SIG-M5 (cell line): ENCODE data around the gene ILF3.
"Not testable (repeated sequence)": the region's sequence is repeated elsewhere in the genome, so short reads cannot be mapped to it uniquely, and the experiment has no call there.

ENCODE experiments used
- DNase-seq: peaks from one replicate; lab custom pipeline; 2025; lab: John Stamatoyannopoulos, UW

The ILF3 gene

DNA sequence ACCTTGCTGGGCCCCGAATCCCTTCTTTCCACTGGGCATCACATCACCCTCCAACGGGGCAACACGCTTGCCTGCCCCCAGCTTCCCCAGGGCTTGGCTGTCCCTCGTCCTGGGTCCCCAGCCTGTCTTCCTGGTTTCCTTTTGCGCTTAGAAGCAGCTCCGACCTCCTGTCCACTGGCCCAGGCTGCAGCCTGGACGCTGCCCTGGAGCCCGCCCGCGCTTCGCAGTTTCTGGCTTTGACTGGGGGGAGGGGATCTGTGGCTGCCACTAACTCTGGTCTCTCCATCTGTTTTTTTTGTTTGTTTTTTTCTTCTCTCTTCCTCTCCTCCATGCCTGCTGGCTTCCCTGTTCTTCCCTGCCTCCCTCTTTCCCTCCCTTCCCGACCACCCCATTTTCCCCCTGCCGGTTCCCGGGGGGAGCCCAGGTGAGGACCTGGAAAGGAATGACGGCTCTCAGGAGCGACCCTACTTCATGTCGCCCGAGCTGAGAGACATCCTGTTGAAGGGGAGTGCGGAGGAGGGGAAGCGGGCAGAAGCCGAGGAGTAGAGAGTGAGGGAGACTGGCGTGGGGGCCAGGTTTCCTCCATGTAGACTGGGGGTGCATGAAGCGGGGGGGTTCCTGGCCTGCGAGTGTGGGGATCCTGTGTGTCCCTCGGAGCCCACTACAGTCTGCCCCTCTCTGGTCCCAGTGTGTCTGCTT is 11.5 kb upstream of the ILF3 start:
- no peak for DNase-seq

DNA sequence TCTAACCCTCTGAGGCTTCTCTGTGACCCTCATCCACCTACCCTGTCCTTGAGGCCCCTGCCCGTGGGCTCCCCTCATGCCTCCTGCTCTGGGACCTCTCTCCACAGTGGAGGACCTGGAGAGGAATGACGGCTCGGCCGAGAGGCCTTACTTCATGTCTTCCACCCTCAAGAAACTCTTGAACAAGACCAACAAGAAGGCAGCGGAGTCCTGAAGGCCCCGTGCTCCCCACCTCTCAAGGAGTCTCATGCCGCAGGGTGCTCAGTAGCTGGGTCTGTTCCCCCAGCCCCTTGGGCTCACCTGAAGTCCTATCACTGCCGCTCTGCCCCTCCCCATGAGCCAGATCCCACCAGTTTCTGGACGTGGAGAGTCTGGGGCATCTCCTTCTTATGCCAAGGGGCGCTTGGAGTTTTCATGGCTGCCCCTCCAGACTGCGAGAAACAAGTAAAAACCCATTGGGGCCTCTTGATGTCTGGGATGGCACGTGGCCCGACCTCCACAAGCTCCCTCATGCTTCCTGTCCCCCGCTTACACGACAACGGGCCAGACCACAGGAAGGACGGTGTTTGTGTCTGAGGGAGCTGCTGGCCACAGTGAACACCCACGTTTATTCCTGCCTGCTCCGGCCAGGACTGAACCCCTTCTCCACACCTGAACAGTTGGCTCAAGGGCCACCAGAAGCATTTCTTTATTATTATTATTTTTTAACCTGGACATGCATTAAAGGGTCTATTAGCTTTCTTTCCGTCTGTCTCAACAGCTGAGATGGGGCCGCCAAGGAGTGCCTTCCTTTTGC is 10.8 kb upstream of the ILF3 start:
- no peak for DNase-seq

DNA sequence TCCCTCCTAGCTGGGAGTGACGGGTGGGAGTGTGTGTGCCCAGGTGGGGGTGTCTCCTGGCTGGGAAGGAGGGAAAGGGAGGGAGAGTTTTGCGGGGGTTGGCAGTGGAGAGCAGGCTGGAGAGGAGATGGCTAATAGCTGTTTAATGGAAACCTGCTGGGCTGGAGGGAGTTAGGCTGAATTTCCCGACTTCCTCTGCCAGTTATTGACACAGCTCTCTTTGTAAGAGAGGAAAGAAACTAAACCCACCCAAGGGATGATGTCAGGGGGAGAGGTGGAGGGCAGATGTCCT is 10.2 kb upstream of the ILF3 start:
- no peak for DNase-seq

DNA sequence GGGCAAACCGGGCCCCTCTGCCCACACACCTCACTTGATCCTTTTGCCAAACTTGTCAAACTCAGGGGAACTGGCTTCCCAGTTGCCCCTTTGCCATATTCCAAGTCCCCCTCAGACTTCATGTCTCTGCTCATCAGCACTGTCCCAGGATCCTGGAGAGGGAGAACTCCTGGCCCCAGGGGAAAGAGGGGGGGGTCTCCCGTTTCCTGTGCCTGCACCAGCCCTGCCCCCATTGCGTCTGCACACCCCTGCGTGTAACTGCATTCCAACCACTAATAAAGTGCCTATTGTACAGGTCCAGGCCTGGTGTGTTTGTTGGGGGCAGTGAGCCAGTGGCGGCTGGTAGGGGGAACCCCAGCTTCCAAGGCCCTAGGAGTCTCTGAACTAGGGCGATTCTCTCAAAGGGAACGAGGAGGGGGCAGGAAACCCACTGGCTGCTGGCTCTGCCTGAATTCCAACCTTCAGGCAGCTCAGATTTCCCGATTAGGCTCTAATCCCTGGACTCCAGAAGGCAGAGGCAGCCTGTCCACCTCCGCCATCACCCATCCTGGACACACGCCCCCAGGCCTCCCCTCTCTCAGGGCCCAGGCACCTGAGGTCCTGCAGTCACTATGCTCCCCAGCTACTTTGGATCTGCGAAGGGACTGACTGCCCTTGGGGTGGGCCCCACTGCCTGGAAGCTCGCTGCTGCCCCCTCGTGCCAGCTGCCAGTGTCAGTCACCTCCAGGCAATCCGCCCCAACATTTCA is 9.7 kb upstream of the ILF3 start:
- DNase-seq = no peak

DNA sequence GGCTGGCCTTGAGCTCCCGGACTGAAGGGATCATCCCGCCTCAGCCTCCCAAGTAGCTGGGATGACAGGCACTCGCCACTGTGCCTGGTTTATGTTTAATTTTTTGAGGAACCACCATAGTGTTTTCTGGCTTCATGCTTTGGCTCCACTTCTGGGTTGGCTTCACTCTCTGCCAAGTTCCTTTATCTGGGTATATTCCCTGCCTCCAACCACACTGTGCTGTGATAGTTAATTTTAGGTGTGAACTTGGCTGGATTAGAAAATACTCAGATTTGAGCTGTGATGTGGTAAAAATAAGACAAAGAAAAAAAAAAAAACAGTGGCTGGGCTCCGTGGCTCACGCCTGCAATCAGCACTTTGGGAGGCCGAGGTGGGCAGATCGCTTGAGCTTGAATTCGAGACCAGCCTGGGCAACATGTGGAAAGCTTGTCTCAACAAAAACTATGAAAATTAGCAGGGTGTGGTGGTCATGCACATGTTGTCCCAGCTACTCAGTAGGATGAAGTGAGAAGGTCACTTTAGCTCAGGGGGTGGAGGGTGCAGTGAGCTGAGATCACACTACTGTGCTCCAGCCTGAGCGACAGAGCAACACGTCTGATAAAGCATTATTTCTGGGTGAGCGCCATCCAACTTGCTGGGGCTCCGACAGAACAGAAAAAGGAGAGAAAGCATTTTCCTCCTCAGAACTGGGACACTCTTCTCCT is 7.5 kb upstream of the ILF3 start:
- DNase-seq = no peak

DNA sequence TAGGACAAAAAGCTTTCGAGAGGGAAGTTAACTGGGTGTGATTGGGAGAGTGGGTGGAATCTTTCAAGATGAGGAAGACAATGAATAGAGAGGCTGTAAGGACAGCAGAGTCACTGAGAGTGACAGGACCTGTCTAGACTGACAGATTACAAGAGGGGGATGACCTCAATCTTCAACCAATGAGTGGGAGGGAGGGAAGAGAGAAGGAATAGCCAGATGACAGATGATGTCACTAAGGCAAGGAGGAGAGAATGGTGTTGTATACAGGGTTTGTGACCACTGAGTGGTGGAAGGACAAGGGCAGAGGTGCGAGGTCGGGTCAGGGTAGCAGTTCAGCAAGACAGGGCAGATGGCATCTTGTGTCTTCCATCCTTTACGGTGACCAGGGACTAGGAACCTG is 5.8 kb upstream of the ILF3 start:
- no peak for DNase-seq

DNA sequence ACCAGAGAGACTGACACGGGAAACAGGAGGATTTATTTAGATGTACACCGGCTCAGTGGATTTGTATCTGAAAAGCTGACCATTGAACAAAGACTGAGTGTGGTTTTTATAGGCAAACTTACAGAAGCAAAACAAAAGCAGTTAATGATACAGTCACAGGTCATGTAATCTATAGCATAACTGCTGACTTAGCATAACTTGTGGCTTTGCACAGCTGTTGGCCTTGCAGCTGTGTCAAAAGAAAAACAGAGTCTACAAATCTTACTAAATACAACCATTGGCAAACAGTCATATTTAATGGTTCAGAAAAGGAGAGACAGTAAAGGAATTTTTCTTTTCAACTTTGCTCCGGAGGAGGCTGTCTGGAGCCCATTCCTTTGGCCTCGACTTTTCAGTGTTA is 2.3 kb upstream of the ILF3 start:
- DNase-seq = no peak

DNA sequence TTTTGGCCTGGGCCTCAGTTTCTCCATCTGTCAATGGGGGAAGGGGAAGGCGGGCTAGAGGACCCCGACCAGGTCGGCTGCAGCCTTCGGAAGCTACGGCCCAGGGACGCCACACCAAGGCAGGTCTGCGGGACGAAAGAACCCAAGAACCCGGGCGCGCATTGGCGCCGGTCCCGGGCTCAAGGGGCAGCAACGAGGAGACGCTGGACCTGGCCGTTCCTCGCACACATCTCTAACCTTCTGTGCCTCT is 739 bp upstream of the ILF3 start:
- DNase-seq = no peak

DNA sequence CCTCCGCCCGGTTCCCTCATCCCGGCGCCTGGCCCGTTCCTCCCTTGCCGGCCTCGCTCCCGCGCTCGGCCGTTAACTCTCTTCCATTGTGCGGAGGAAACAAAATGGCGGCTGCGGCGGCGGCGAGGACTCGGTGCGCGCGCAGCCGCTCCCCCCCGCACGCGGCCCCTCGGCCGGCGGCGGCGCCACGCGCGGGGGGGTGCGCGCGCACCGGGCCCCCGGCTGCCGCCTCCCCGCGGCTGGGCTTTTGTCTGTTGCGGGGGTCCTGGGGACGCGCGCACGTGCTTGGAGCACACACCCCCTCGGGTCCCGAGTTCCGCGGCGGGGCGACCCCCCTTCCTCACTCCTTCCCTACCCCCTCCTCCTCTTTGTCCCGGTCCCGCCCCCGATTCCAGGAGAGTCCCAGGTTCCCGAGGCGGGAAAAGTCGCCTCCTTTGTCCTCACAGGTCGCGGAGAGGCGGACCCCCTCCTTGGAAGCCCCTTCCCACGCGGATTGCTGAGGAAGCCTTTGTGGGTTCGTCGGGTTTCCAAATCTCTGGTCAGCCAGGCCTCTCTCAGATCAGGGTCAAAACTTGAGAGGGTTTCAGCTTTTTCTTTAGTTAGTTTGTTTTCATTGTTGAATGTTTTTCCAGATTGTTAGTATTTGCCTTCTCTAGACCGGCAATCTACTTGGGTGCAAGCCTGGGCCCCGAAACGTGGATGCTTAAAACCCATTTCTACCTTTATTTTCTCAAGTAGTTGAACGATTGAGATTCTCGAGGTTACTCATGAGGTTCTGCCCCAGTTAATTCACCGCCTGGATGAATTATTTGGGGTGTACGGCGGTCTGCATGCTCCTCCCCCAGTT is 687 bp downstream of the ILF3 start:
- DNase-seq = no peak

DNA sequence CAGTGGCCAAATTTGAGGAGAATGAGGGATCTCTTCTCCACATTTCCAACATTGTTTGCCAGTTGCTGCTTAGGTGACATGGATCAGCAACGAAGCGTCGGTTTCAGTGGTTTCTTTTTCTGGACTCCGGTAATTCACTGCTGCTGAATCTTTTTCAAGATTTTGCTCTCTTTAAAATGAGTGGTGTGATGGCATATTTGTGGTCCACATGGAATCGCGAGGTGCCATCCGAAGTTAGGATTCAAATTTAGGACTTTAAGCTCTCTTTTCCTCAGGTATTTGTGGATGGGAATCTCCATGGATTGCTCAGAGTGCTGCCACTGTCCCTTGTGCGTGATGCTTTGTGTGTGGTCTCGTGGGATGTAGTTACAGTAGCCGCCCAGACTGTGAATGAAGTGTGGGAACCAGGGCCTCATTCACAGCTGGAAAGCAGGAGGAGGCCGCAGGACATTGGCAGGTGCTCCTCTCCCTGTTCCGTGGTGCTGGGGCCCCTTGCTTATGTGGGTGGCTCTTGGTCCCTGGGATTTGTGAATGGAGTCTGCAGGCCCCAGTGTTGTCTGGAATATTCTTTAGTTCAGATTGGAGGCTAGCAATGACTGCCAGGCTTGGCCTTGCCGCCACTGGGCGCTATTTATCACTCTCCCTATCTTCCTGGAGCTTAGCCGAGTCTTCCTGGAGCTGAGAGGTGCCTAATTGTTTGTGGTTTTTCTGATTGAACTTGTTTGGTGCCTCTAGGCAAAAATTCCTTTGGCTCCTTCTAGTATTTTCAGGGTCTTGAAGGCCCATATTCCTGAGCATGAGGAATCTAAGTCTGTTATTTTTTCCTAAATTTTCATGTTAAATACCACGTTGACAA is 1.5 kb downstream of the ILF3 start:
- DNase-seq = no peak

DNA sequence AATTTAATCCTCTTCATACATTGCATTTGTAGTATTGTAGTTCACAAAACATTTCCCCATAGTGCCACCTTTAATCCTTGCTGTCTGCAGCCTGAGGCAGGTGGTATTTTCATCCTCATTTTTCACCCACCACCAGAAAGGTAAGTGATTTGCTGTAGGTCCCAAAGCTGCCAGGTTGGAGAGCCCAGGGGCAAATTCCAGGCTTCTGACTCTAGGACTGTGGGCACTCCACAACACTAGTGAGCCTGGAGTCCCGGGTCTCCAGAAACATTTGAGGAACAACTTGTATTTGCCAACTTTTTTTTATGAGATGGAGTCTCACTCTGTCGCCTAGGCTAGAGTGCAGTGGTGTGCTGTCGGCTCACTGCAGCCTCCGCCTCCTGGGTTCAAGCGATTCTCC is 6.2 kb downstream of the ILF3 start:
- DNase-seq = no peak

DNA sequence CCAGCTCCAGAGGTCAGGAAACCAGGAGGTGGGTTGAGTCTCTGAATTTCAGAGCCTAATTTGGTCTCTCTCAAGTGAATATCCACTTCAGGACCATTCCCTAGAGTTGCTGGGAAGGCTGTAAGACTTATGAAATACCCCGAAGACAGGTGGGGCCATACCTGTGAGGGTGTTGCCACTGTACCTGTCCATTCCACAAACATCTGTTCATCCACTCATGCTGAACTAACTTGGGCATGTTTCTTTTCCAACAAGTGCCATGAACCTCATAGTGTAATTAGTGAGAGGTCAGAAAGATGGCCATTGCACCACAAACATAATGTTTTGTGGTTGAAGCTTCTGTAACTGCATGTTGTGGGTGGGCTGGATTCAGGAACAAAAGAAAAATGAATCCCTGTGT is 7.8 kb downstream of the ILF3 start:
- DNase-seq = no peak

DNA sequence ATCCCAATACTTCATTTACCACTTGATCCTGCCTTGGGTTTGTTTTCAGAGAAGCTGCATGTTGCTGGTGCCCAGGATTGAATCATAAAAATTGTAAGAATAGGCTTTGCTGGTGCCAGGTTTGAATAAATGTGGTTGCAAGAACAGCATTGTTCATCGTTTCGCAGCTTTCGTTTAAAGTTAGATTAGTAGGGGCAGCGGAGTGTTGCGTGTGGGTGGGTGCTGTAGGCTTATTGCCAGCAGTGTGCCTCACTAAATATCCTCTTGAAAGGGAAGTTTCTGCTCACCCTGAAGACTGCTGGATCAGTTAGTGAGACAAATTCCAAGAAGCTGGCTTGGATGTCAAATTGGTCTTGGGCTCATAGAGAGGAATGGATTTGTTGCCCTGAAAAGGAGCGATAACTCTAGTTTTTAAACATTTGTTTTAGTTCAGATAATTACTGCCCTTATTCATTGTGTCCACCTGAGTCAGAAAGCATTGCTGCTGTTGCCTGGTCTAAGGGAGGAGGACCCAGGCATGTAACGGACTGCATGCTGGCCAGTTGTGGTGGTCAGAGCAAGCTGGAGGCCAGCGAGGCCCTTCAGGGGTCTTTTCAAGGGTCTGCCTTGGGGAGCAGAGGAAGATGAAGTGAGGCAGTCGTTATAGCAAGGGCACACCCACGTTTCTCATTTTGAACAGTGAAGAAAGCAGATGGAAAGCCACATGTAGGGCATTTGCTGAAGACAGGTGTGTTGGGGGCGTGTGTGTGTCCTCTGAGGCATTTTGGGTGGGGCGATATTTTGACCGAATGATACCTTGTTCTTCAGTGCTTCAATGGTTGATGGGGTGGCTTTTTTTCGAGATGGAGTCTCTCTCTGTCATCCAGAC is 8.5 kb downstream of the ILF3 start:
- DNase-seq = no peak

DNA sequence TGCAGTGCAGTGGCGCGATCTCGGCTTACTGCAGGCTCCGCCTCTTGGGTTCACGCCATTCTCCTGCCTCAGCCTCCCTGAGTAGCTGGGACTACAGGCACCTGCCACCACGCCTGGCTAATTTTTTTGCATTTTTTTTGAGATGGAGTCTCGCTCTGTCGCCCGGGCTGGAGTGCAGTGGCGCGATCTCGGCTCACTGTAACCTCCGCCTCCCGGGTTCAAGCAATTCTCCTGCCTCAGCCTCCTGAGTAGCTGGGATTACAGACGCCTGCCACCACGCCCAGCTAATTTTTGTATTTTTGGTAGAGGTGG is 9.1 kb downstream of the ILF3 start:
- DNase-seq = not testable (repeated sequence)

DNA sequence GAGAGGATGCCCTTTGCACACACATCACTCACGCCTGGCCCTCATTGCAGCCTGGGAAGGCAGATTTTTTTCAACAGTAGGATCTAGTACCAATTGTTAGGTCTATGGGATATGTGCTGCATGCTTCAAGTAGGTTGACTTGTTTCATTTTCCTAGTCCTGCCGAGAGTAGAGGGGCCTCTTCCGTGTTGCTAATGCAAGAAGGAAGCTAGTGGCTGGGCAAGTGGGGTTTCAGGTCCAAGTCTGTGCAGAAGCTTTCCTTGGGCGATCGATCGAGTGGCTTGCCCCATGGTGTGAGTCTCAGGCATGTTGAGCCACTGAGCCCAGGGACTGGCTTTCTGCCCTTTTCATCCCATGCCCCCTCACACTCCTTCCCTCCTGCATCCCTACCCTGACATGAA is 13.7 kb downstream of the ILF3 start:
- DNase-seq = no peak

DNA sequence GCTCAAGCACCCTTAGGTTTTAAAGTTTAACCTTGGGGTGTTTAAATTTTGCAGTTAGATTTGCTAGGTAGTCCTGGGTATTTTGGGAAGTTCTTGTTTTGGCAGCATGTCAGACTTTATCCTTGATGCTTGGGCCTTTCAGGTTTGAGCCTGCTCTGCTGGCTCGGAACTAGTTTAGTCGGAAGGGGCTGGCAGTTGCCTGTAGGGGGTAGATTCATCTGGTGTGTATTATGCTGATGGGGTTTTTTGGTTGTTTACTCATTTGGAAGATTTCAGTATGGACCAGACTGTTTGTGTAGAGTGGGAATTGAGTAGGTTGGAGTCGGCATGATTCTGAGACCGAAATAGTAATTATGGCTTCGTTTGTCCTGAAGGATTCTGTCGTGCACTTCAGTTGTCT is 15.1 kb downstream of the ILF3 start:
- DNase-seq = no peak

DNA sequence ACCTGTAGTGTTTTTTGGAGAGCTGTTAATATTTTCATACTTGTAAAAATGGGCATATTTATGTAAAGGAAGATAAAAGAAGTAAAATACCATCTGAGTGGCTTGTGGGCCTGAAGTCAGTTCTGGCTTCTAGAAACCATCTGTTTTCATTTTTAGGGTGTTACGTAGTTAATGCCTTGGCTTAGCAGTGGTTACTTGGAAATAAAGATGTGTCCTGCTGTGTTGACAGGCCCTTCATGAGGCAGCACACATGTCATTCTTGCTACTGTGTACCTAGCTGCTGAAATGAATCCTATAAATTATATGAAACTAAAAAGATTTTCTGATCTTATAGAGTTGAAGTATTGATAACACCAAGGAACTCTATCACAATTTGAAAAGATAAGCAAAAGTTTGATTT is 16.0 kb downstream of the ILF3 start:
- no peak for DNase-seq

DNA sequence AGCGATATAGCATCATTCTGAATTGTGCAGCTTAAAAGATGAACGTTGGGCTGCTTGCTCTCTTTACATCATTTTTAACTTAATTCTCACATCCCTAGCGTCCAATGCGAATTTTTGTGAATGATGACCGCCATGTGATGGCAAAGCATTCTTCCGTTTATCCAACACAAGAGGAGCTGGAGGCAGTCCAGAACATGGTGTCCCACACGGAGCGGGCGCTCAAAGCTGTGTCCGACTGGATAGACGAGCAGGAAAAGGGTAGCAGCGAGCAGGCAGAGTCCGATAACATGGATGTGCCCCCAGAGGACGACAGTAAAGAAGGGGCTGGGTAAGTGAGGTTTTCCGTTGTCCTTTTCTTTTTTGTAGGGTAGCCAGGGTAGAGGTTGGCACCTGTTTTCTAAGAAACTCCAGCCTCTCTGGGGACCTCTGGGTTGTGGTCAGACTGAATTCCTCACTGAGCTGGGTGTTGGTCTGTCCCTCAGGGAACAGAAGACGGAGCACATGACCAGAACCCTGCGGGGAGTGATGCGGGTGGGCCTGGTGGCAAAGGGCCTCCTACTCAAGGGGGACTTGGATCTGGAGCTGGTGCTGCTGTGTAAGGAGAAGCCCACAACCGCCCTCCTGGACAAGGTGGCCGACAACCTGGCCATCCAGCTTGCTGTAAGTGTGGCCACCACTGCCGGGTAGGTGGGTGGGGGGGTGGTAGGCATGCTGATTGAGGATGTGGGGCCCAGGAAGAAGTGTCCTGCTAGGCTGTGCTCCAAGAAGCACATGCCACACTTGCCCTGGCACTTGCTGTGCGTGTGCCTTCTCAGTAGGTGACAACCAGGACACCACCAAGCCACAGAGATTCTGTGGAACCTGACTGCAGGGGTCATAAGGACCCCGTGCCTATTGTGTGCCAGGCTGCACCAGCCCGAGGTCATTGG is 17.0 kb downstream of the ILF3 start:
- DNase-seq = no peak

DNA sequence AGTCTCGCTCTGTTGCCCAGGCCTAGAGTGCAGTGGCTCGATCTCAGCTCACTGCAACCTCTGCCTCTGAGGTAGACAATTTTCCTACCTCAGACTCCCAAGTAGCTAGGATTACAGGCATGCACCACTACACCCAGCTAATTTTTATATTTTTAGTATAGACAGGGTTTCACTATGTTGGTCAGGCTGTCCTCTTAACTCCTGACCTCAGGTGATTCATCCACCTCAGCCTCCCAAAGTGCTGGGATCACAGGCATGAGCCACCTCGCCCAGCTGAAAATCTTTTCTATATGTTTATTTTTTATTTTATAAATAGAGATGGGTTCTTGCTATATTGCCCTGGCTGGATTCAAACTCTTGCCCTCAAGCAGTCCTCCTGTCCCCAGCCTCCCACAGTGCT is 17.8 kb downstream of the ILF3 start:
- DNase-seq = not testable (repeated sequence)
